H9 (cell line): ENCODE data around the gene NTRK3. TPM values are rescaled to one million over a fixed set of nuclear protein-coding genes. Genes with fewer than 3 reads are reported as not detected.

Experiments used
- DNase-seq: peaks from one replicate; pipeline ENCODE4 v3.0.0-alpha.2; 2017
- H2AFZ ChIP-seq: one replicate; pipeline ENCODE4 v1.6.1; 2013; ENCODE audit warnings: mild to moderate bottlenecking, low read length, control low read depth, moderate library complexity
- H2AK5ac ChIP-seq: 2 replicates; pipeline ENCODE4 v1.6.1; 2013; ENCODE audit warnings: low read length, control low read depth, mixed read lengths; ENCODE audit not compliant: insufficient read length
- H2BK120ac ChIP-seq: one replicate; pipeline ENCODE4 v1.6.1; 2013; ENCODE audit warnings: low read depth, mild to moderate bottlenecking, low read length, control low read depth, inconsistent platforms; ENCODE audit not compliant: poor library complexity, severe bottlenecking
- H2BK12ac ChIP-seq: 2 replicates; pipeline ENCODE4 v1.6.1; 2013; ENCODE audit warnings: low read length, control low read depth, mixed read lengths, low read depth; ENCODE audit not compliant: insufficient read length
- H2BK15ac ChIP-seq: 2 replicates; pipeline ENCODE4 v1.6.1; 2013; ENCODE audit warnings: low read depth, low read length, control low read depth
- H2BK20ac ChIP-seq: one replicate; pipeline ENCODE4 v1.6.1; 2013; ENCODE audit warnings: low read depth, mild to moderate bottlenecking, low read length, control low read depth, inconsistent platforms; ENCODE audit not compliant: poor library complexity, severe bottlenecking
- H2BK5ac ChIP-seq: 2 replicates; pipeline ENCODE4 v1.6.1; 2013; ENCODE audit warnings: low read length, control low read depth, mixed read lengths; ENCODE audit not compliant: insufficient read length
- H3K14ac ChIP-seq: 2 replicates; pipeline ENCODE4 v1.6.1; 2013; ENCODE audit warnings: low read length, control low read depth; ENCODE audit not compliant: insufficient read depth
- H3K18ac ChIP-seq: 2 replicates; pipeline ENCODE4 v1.6.1; 2013; ENCODE audit warnings: low read depth, mild to moderate bottlenecking, mixed read lengths, low read length, control low read depth; ENCODE audit not compliant: insufficient read length
- H3K23ac ChIP-seq: 2 replicates; pipeline ENCODE4 v1.6.1; 2013; ENCODE audit warnings: low read length, control low read depth, mixed read lengths, low read depth; ENCODE audit not compliant: insufficient read length
- H3K23me2 ChIP-seq: 2 replicates; pipeline ENCODE4 v1.6.1; 2013; ENCODE audit warnings: low read depth, mild to moderate bottlenecking, mixed read lengths, low read length, control low read depth; ENCODE audit not compliant: insufficient read length, poor library complexity, severe bottlenecking
- H3K27ac ChIP-seq: 2 replicates; pipeline ENCODE4 v1.5.1; 2013; ENCODE audit warnings: low read length, control low read depth, mixed read lengths, low read depth; ENCODE audit not compliant: insufficient read length
- H3K27me3 ChIP-seq: 2 replicates; pipeline ENCODE4 v1.6.1; 2013; ENCODE audit warnings: low read length, control low read depth, inconsistent platforms; ENCODE audit not compliant: insufficient read depth
- H3K4ac ChIP-seq: 2 replicates; pipeline ENCODE4 v1.6.1; 2013; ENCODE audit warnings: low read depth, mild to moderate bottlenecking, control low read depth, inconsistent platforms, low read length, moderate library complexity
- H3K4me1 ChIP-seq: 2 replicates; pipeline ENCODE4 v1.6.1; 2013; ENCODE audit warnings: low read length, control low read depth, inconsistent platforms; ENCODE audit not compliant: insufficient read depth
- H3K4me2 ChIP-seq: 2 replicates; pipeline ENCODE4 v1.6.1; 2013; ENCODE audit warnings: low read length, control low read depth, mixed read lengths; ENCODE audit not compliant: insufficient read length, insufficient read depth
- H3K56ac ChIP-seq: 2 replicates; pipeline ENCODE4 v1.6.1; 2013; ENCODE audit warnings: low read depth, mild to moderate bottlenecking, mixed read lengths, low read length, control low read depth; ENCODE audit not compliant: insufficient read length
- H3K79me1 ChIP-seq: 2 replicates; pipeline ENCODE4 v1.6.1; 2013; ENCODE audit warnings: low read depth, mild to moderate bottlenecking, moderate library complexity, low read length, control low read depth, inconsistent platforms; ENCODE audit not compliant: insufficient read depth, poor library complexity, severe bottlenecking
- H3K79me2 ChIP-seq: 2 replicates; pipeline ENCODE4 v1.6.1; 2013; ENCODE audit warnings: low read length, control low read depth, inconsistent platforms; ENCODE audit not compliant: insufficient read depth
- H3K9ac ChIP-seq: 2 replicates; pipeline ENCODE4 v1.6.1; 2013; ENCODE audit warnings: low read length, control low read depth, mixed read lengths; ENCODE audit not compliant: insufficient read length; ENCODE audit errors: extremely low read depth
- H3K9me3 ChIP-seq: one replicate; pipeline ENCODE4 v1.6.1; 2013; ENCODE audit warnings: low read depth, low read length, inconsistent platforms; ENCODE audit not compliant: control insufficient read depth
- H3T11ph ChIP-seq: one replicate; pipeline ENCODE4 v1.6.1; 2013; ENCODE audit warnings: mild to moderate bottlenecking, low read length, control low read depth, inconsistent platforms
- H4K20me1 ChIP-seq: one replicate; pipeline ENCODE4 v1.6.1; 2013; ENCODE audit not compliant: control insufficient read depth, insufficient read length, insufficient read depth
- H4K5ac ChIP-seq: 2 replicates; pipeline ENCODE4 v1.6.1; 2013; ENCODE audit warnings: low read depth, mild to moderate bottlenecking, mixed read lengths, low read length, control low read depth; ENCODE audit not compliant: insufficient read length
- H4K8ac ChIP-seq: replicated peaks from 2 replicates; pipeline ENCODE4 v1.6.1; 2013; ENCODE audit warnings: low read length, control low read depth, mixed read lengths, low read depth; ENCODE audit not compliant: insufficient read length
- H4K91ac ChIP-seq: 2 replicates; pipeline ENCODE4 v1.6.1; 2013; ENCODE audit warnings: low read depth, mild to moderate bottlenecking, moderate library complexity, mixed read lengths, low read length, control low read depth; ENCODE audit not compliant: insufficient read length
- H3K27ac Mint-ChIP-seq, 3 experiments: 2 replicates in 2 of 3; 3 replicates in 1 of 3; pipeline ENCODE4 v1.8.0; 2020 to 2021; ENCODE audit warnings: mixed read lengths in 3 of 3, mild to moderate bottlenecking in 1 of 3, moderate library complexity in 1 of 3
- H3K27me3 Mint-ChIP-seq: 2 replicates; pipeline ENCODE4 v1.8.0; 2021; ENCODE audit warnings: low read depth, mild to moderate bottlenecking, moderate library complexity, mixed read lengths
- H3K36me3 Mint-ChIP-seq, 3 experiments: 2 replicates in 2 of 3; 3 replicates in 1 of 3; pipeline ENCODE4 v1.8.0; 2020 to 2021; ENCODE audit warnings: low read depth in 3 of 3, mixed read lengths in 3 of 3; ENCODE audit not compliant: insufficient read depth in 1 of 3
- H3K4me1 Mint-ChIP-seq, 2 experiments: 2 replicates each; pipeline ENCODE4 v1.8.0; 2020; ENCODE audit warnings: mixed read lengths in 2 of 2
- H3K4me3 Mint-ChIP-seq, 2 experiments: 2 replicates in 1 of 2; 3 replicates in 1 of 2; pipeline ENCODE4 v1.8.0; 2020 to 2021; ENCODE audit warnings: mild to moderate bottlenecking in 2 of 2, mixed read lengths in 2 of 2, moderate library complexity in 1 of 2
- H3K9me3 Mint-ChIP-seq, 2 experiments: 2 replicates in 1 of 2; 3 replicates in 1 of 2; pipeline ENCODE4 v1.8.0; 2020; ENCODE audit warnings: mild to moderate bottlenecking in 2 of 2, mixed read lengths in 2 of 2, moderate library complexity in 1 of 2
- WGBS: extraction: QIAGEN DNeasy Blood & Tissue Kit; methylation state at CpG from one replicate; pipeline ENCODE4 v1.1.7; 2013; ENCODE audit warnings: missing lambda C conversion rate, low lambda C conversion rate, mixed read lengths; ENCODE audit not compliant: insufficient read length; ENCODE audit errors: extremely low coverage; 5-methylcytosine and 5-hydroxymethylcytosine counted together
- total RNA-seq: library from RNA; stranded (reverse); gene quantifications from 2 replicates; pipeline ENCODE4 v1.2.1, GENCODE V29; 2021
- TF ChIP-seq, protein P1 (sequence below): fragments of 200-600 bp; sonication (generic); conservative IDR thresholded peaks from 3 replicates; pipeline ENCODE4 v1.8.0; 2021; ENCODE audit warnings: antibody characterized with exemption, mild to moderate bottlenecking

NTRK3 gene
- total RNA-seq, 1 experiment from 2014 or later, result 2.5 TPM

- no peak overlapping the region for H3K27ac Mint-ChIP-seq
- Histone ChIP-seq H2BK12ac (no peak overlapping the region), H3K9ac (no peak overlapping the region), H2BK15ac (no peak overlapping the region), H3K56ac (no peak overlapping the region), H4K91ac (no peak overlapping the region), H3K79me1 (no peaks in the 10 kb centered on the region), H3T11ph (no peak overlapping the region), H3K4me1 (no peaks in the 10 kb centered on the region), H3K9me3 (no peaks in the 10 kb centered on the region), H4K5ac (no peak overlapping the region), H2BK120ac (no peak overlapping the region), H3K23me2 (no peaks in the 10 kb centered on the region), H3K18ac (no peak overlapping the region), H3K4ac (no peak overlapping the region), H3K27me3 (no peaks in the 10 kb centered on the region; the same call in 1 of the 2 replicates), H3K4me2 (no peak overlapping the region), H3K23ac (no peak overlapping the region), H4K8ac (no peak overlapping the region), H3K14ac (no peak overlapping the region), H4K20me1 (no peaks in the 10 kb centered on the region), H2AFZ (no peak overlapping the region), H2BK20ac (no peak overlapping the region), H2BK5ac (no peak overlapping the region), H3K79me2 (no peaks in the 10 kb centered on the region), H2AK5ac (no peak overlapping the region), H3K27ac (no peak overlapping the region)
- no peak overlapping the region for H3K4me3 Mint-ChIP-seq
- no peaks in the 10 kb centered on the region for H3K36me3 Mint-ChIP-seq
- TF ChIP-seq, protein P1, sequence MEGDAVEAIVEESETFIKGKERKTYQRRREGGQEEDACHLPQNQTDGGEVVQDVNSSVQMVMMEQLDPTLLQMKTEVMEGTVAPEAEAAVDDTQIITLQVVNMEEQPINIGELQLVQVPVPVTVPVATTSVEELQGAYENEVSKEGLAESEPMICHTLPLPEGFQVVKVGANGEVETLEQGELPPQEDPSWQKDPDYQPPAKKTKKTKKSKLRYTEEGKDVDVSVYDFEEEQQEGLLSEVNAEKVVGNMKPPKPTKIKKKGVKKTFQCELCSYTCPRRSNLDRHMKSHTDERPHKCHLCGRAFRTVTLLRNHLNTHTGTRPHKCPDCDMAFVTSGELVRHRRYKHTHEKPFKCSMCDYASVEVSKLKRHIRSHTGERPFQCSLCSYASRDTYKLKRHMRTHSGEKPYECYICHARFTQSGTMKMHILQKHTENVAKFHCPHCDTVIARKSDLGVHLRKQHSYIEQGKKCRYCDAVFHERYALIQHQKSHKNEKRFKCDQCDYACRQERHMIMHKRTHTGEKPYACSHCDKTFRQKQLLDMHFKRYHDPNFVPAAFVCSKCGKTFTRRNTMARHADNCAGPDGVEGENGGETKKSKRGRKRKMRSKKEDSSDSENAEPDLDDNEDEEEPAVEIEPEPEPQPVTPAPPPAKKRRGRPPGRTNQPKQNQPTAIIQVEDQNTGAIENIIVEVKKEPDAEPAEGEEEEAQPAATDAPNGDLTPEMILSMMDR, result no peak
- peaks cover 72% of the 10 kb centered on the region for H3K27me3 Mint-ChIP-seq
- H3K4me1 Mint-ChIP-seq, result peaks cover 0 to 6% of the 10 kb centered on the region in 2 experiments; a peak in 1 of 4 replicates
- no peaks in the 10 kb centered on the region for H3K9me3 Mint-ChIP-seq
- no CpG with 5 or more reads among the region's 10 CpGs for WGBS
- DNase-seq, result no peak
Observed at GRCh38 chr15:88275804-88276203, 19.3 kb upstream of the NTRK3 start.
